NCI-H146 treated with DMSO at 0.1 percent for 48 hours (cell line): ENCODE data around the gene AUH.

Source experiments
- DNase-seq: peaks from one replicate; lab custom pipeline; 2025; ENCODE audit not compliant: unreplicated experiment; lab: John Stamatoyannopoulos, UW

Gene AUH

DNA sequence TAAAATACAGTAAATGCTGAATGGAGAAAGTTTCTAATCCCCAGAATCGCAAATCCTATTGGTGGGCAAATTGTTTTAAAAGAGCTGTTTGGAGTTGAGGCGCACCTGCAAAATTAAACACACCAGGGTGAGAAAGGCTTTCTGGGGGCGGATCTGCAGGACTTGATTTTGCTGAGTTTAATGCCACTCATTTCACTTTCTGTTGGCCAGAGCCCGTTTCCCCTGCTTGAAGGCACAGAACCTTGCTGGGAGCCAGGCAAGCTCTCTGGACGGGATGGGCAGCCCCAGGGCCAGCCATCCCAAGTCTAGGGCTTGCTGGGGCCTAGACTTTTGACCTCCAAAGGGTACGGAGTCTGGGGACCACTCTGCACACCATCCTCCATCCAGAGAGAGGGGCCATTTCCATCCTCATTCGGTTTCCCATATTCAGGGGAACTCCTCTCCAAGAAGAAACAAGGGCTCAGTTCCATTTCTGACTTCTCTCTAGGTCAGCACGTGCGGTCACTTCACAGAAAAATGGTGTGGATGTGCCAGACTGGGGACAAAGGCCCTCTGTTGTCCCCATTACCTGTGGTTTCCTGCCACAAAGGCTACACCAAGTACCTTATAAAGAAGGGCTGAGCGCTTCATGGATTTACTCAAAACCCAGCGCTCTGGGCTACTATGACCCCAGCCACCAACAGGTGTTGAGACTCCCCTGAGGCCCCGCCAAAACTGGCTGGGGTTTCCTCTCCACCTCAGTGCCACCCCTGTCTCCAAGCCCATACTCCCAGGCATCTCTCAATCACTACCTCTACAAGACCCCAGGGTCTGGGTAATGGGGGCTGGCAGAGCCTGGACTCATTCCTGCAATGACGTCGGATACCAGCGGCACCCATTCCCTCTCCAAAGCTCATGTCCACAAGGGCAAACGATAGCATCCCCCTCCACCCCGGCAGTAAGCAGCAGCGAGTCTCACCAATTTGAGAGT lies 170.0 kb downstream of the AUH start:
- no peak for DNase-seq

DNA sequence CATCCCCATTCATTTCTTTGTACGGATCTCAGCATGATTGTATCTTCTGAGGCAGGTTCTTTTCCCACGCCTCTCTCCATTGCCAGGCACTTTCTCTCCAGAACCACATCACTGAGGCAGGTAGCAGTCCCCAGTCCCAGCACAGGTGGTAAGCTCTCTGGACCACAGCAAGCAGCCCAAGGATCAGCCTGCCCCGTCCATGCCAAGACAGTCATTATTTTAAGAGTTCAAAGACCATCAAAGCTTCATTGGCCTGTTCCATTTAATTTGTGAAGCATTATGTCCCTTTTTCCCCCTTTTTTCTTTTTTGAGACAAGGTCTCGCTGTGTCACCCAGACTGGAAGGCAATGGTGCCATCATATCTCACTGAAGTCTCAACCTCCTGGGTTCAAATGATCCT lies 171.7 kb downstream of the AUH start:
- no peak for DNase-seq

DNA sequence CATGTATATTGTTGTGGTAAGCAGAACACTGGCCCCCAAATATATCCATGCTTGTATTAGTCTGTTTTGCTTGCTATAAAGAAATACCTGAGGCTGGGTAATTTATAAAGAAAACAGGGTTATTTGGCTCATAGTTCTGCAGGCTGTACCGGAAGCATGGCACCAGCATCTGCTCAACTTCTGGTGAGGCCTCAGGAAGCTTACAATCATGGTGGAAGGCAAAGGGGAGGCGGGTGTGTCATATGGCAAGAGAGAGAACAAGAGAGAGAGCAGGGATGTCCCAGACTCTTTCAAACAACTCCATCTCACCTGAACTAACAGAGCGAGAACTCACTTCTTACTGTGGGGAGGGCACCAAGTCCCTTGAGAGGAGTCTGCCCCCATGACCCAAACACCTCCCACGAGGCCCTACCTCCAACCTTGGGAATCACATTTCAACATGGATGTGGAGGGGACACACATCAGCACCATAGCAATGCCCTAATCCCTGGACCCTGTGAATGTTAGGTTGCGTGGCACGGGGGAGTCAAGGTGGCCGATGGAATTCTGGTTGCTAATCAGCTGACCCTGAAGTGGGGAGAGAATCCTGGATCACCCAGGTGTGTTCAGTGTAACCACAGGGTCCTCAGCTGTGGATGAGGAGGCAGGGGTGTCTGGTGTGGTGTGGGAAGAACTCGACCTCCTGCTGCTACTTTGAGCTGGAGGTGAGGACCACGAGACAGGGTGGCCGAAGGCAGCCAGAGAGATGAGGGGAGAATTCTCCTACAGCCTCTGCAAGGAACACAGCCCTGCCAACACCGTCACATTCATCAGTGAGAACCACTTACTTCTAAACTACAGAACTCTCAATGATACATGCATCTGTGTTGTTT lies 172.8 kb downstream of the AUH start:
- DNase-seq: no peak

DNA sequence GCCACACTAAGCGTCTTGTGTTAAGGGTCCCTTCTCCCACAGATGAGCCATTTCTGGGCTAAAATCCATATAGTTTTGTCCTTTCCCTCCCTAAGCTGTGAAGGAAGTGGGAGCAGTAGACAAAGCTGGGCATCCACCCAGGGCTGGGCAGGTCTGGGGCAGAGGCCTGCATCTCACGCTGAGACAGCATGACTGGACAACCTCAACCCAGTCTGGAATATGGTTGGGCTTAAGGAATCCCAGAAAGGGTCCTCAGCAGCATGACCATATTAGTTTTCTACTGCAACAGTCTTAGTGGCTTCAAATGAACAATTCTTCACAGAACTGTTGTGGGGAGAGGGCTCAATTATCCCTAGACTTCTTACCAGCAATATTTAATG lies 173.8 kb downstream of the AUH start:
- DNase-seq: no peak

DNA sequence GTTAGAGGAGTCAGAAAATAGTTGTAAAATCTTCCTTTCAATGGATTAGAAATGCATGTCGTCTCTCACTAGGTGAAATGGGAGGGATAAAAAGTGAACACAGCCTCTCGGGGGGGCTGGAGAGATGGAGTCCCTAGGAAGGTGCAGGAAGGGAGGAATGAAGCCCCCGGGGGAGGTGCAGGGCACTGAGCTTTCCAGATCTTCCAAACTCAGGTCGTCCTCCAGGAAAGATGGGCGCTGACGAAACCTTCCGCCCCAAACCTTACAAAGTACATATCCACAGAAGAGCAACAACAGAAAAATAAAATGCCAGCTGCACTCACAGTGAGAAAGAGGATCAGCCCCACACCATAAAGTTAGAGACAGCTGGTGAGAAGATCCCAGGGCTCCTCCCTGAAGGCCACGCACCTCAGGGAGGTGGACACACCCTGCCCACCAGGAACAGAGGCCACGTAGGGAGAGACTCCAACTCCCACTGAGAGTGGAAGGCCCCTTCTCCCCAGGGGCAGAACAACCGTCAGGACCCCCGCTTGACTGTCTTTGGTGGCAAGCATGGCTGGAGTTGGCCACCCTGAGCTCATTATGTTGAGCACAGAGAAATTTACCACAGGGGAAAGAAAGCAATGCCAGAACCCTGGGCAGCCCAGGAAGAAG lies 174.3 kb downstream of the AUH start:
- no peak for DNase-seq

DNA sequence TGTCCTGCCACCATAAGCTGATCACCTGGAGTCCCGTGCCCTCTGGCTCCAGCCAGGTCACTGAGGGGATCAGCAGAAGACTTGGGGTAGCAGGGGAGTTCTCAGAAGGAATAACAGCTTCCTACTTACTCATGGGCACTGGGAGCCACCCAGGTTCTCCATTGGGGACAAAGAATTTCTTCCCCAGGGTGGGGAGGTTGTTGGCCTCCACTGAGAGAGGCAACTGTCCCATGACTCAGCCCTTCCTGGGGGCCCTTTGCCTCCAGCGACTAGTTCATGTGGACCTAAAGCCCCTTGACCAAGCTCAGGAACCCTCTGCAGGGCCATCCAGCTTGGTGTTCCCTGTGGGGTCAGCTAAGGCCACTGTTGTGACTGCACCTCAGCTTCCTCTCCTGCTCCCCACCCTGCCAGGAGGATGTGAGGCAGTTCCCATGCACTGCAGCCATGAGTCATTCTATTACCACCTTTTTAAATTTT lies 175.0 kb downstream of the AUH start:
- DNase-seq: no peak

DNA sequence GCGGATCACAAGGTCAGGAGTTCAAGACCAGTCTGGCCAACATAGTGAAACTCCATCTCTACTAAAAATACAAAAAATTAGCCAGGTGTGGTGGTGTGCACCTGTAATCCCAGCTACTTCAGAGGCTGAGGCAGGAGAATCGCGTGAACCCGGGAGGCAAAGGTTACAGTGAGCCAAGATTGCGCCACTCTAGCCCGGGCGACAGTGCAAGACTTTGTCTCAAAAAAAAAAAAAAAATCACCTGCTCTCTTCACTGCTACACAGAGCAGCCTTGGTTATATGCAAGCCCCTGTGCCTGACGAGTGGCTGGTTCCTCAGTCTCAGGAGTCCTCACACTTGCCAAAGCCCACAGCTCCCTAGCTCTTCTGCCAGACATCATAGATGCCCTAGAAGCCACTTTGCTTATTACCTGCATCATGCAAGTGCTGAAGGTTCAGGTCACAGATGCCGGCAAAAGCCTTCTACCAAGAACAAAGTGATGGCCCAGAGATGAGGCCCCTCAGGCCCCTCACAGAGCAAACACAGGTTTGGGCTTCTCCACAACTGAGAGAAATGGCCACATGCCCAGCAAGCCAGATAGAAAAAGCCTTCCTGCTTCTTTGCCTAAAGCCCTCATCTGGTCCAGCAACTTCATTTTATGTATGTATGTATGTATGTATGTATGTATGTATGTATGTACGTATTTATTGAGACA lies 176.4 kb downstream of the AUH start:
- DNase-seq: no peak

DNA sequence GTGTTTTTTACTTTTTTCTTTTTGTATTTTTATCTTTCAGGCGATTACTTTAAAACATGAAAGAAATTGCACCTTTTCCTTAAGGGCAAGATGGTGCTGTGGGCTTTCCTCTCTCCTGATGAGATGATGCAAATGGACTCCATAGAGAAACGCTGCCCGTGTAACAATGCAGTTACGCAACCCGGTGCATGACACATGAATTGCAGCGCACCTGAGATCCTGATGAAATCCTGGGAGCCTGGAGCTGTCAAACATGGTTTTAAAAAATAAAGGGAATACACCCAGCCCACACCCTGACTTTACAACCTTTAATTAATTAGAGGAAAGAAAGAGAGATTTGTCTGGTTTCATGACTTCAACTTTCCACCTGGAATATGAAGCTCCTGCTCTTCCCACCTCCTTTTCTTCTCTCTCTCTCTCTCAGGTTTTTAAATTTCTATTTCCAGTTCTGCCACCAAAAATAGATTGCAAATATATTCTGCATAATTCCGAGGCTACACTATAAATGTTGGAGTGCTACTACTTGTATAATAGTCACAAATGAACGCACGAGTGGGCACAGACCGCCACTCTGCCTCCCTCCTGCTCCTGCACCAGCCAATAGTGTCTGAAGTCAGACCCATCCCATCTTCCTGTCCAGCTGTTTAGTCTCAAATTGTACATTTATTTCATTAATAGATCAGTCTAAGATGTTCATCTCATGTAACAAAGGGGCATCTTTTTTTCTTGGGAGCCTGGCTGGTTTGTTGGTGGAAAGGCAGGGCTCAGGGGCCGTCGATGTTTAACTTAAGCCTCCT lies 179.1 kb downstream of the AUH start:
- DNase-seq: no peak

DNA sequence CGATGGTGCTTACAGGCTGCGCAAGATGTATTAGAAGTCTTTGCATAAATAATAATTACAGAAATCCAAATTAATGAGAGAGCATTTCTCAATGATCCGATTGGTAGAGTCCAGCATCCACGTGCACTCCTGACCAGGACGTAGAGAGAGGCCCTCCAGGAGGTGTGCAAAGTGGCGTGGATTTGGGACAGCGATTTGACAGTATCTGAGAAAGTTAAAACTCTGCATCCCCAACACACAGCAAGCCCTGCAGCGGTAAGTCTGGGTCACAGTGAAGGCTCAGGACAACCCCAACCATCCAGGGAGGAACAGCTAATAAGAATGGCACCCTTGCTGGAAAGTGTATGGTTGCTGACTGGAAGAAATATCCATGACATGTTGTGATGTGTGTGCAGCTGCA lies 180.2 kb downstream of the AUH start:
- no peak for DNase-seq

DNA sequence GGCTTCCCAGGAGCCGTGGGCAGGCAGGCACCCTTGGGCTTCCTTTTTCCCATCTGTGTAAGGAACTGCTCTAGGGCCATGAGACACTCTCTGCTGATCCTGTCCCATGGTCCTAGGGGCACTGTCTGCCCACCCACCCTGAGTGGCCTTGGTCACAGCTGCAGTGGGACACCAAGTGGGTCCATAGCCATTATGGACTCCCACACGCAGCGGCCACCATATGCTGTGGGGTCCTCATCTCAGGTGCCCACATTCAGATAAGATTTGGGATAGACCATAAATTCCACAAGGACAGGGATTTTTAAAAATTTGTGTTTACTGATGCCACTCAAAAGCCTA lies 180.8 kb downstream of the AUH start:
- no peak for DNase-seq

DNA sequence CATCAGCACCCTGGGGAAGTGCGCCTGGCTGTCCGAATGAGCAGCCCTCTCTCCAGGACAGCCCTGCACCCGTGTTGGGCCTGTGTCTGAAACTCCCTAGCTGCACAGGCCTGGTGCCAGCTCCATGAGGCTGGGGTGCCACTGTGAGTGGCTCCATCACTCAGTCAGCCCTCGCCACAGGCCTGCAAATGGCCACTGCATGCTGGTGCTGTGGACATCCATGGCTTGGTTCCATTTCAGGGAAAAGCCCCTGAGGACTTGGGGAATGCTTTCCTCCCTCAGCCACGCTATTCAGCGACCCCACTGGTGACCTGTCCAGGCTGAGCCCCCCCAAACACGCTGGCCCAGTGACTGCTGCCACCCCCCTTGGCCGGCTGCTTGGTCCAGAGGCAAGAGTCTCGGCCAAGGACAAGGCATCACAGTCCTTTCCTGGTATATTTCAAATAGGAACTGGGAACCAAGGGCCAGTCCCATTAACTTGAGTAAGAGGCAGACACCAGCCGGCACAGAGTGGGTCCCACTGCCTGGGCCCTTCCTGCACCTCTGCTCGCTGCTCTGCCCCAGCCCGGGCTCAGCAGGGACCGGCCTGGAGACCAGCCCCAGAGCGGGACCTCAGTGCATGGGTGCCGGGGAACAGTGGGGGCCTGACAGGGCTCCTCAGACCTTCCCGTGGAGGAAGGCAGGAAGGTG lies 181.3 kb downstream of the AUH start:
- no peak for DNase-seq

DNA sequence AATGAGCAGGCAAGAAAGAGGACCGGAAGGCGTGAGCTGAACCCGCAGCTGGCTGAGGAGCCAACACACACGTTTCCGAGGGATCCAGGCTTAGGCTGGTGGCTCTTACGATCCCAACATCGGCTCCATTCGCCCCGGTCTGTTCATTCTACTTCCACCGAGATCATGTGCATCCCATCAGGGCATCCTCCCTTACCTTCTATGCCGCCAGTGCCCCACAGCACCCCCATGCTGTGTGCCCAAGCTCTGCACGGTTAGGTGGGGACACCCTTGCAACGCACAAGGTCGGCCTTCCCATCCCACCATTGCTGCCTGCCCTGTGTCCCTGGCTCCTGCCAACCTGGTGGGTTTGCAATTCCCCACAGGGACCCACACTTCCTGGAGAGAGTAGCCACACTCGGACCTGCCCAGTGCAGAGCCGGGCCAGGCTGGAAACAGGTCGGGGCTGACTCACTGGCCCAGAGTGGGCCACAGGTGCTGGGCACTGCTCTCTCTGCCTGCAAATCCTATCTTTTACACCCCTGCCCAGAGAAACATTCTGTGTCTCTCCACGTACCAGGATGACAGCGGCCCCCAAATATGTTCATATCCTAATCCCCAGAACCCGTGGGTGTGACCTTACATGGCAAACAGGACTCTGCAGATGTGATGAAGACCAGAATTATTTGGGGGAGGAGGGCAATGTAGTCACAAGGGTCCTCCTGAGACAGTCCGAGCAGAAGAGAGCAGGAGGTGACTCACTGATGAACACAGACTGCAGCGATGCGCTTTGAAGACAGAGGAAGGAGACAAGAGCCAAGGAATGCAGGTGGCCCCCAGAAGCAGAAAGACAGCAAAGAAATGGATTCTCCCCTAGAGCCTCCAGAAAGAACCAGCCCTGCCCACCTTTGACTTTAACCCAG lies 182.2 kb downstream of the AUH start:
- DNase-seq: no peak

DNA sequence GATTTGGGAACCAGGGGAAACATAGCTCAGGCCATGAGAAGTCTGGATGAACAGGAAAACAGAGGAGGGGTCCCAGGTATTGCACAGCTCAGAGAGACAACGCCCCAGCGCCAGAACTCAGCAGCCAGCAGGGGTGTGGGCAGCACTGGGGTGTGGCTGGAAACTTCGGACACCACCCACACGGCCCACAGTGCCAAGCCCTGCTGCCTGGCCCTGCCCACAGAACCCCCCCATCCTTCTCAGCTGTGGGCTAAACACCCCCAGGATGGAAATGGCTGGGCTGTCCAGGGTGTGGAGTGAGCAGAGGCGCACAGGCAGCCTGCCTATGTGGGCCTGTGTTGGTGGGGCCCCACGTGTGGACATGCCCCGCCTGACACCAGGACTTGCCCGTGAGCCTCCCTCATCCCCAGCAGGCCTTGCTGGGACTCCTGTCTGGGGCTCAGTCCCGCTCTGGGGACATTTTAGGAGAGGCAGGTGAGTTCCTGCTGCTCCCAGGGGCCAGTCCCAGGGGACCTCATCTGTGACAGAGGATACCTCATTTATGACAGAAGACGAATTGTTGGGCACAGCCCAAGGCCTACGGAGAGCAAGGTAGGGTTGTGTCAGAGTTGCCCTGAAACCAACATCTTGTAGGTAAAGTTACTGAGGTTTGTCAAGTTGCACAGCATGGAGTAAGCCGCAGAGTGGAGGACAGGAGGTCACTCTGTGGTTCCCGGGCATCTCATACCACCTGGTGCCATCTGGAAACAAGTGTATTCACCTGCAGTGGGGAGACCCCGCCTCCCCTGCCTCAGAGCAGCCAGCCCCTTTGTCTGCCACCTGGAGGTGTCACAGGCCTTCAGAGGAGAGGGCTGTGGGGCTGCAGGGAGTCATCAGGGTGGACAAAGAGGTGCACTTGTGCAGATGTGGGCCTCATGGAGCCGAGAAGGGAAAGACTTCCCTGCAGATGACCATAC lies 183.2 kb downstream of the AUH start:
- peak; percentile 8 for DNase-seq

DNA sequence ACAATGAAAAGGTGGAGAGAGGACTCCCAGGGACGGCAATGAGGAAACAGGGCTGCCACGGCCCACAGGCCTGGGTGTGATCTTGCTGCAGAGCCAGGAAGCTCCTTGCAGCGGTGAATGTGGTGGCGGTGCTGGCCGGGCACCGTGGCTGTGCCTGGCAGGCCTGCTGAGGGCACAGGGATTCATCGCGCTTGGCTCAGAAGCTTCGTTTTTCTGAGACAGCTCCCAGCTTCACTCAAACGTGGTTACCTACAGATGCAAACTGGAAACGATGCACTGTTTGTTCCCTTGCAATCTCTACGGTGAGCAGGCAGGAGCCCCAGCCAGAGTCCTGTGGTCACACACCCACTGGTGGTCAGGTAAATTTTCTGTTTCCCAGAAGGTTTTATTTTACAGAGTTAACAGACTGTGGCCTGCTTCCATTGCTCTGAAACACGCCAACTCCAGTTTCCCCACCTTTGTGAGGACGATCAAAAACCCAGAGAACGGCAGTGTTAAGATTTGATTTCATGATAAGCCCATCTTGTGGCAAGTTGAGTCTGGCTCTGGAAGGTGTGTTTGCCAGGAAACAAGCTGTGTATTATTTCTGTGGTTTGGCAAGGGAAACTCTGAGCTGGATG lies 183.9 kb downstream of the AUH start:
- no peak for DNase-seq

DNA sequence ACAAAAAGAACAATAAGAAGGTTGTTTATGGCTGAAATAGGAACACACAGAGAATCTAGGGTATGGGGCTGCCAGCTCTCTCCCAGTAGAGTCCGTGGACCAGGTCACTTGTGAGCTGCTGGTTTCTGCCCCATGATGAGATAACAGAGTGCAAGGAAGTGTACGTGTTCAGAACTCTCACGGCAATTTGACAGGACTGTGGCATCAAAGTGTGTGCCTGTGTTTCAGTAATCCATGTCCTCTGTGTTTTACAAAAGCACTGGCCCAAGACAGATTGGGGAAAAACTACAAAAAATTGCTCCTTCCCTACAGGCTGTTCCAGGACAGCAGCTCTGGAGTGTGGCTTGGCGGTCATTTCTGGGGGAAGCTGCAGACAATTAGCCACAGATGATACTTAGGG lies 184.6 kb downstream of the AUH start:
- no peak for DNase-seq

DNA sequence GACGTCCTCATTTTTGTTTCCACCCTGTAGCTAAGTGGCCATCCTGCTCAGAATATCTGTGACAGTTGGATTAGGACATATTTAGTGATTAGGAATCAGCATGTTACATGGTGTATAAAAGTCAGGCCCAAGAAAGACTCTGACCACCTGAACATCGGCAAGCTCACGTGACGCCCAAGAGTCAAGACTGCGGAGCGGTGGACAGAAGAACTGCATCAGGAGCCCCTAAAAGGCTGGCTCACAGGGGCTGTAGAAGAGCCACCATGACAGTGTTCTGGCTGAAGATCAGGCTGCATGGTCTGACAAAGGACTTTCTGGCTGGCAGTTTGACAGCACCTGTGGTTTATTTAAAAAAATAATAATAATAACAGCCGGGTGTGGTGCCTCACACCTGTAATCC lies 185.3 kb downstream of the AUH start:
- DNase-seq: no peak

DNA sequence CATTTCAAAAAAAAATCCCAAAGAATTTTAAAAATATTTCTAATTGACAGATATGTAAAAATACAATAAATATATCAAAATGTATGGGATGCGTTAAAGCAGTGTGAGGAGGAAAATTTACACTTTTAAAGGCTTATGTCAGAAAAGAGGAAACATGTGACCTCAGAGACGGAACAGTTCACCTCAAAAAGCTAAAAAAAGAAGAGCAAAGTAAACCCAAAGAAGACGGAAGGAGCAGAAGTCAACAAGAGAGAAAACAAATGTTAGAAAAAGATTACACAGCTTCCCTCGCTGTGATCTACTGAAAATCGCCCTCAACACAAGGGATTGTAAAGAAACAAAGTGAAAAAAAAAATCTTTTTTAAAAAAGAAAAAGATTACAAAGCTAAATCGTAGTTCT lies 186.9 kb downstream of the AUH start:
- no peak for DNase-seq
